ENCODE measurements around the gene EPHA8. TPM values are rescaled to one million over a fixed set of nuclear protein-coding genes. Genes with fewer than 3 reads are reported as not detected.

Gene EPHA8
- polyA plus RNA-seq, 1 of the 3 experiments (the other 2 are of a cell fraction): 0.02 TPM

DNA sequence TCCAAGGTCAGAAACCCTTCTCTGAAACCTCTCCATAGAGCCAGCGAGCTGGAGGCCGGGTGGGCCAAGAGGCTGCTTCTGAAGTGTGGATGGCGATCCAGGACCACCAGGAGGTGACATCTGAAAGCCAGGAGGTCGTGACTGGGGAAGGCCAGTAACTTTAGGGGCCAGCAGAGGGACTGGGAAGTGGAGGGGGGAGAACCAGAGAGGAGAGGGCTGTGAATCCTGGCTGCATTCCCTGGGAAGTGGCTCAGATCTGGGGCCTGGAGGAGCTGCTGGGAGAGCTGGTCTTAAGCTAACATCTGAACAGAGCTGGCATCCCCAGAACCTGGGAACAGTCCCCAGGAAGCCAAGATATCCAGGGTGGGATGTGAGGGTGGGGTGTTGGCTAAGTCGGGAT, 11.3 kb upstream of the EPHA8 start:
- Histone ChIP-seq H3K9me3 (no peaks in the 10 kb centered on the region), H3K27me3 (ENCODE audit: insufficient read depth) (no peaks in the 10 kb centered on the region; the same call in 1 of the 2 replicates), H3K4me1 (ENCODE audit: control insufficient read depth in 1 of 2, insufficient read depth in 2 of 2, low read depth in 1 of 2, low read length in 1 of 2) (peaks cover 0 to 38% of the 10 kb centered on the region in 2 experiments; a peak in 1 of 4 replicates), H4K20me1 (ENCODE audit: insufficient read depth) (no peaks in the 10 kb centered on the region), H3K4me3 (ENCODE audit: low read depth in 2 of 2, low read length in 1 of 2) (no peak overlapping the region), H3K79me2 (ENCODE audit: insufficient read depth) (no peaks in the 10 kb centered on the region), H3K27ac (ENCODE audit: low read depth in 2 of 2, low read length in 1 of 2) (no peak overlapping the region), H3K36me3 (replicated peaks in 1 of 2; ENCODE audit: control insufficient read depth in 1 of 2, insufficient read depth in 2 of 2, low read length in 1 of 2) (no peaks in the 10 kb centered on the region), H3K4me2 (no peak overlapping the region), H3K9ac (no peak overlapping the region), H3K9me2 (no peaks in the 10 kb centered on the region), H3F3A (replicated peaks; ENCODE audit: insufficient read depth) (no peaks in the 10 kb centered on the region), H2AFZ (ENCODE audit: low read depth) (no peak overlapping the region)
- TF ChIP-seq FOSL2 (IDR thresholded peaks at IDR 0.05; ENCODE audit: borderline replicate concordance, low read depth): no peak
- TF ChIP-seq POLR2AphosphoS5 (IDR thresholded peaks at IDR 0.05; ENCODE audit: low read depth, low read length): no peak
- no peak for TF ChIP-seq CHD2 (IDR thresholded peaks at IDR 0.05; ENCODE audit: low read length, partially characterized antibody)
- TF ChIP-seq FOXM1 (IDR thresholded peaks at IDR 0.05; ENCODE audit: low read depth): no peak
- TF ChIP-seq TCF12 (IDR thresholded peaks at IDR 0.05): no peak
- no peak for TF ChIP-seq EZH2phosphoT487 (IDR thresholded peaks at IDR 0.05; ENCODE audit: borderline replicate concordance, low read depth)
- TF ChIP-seq, protein P1, sequence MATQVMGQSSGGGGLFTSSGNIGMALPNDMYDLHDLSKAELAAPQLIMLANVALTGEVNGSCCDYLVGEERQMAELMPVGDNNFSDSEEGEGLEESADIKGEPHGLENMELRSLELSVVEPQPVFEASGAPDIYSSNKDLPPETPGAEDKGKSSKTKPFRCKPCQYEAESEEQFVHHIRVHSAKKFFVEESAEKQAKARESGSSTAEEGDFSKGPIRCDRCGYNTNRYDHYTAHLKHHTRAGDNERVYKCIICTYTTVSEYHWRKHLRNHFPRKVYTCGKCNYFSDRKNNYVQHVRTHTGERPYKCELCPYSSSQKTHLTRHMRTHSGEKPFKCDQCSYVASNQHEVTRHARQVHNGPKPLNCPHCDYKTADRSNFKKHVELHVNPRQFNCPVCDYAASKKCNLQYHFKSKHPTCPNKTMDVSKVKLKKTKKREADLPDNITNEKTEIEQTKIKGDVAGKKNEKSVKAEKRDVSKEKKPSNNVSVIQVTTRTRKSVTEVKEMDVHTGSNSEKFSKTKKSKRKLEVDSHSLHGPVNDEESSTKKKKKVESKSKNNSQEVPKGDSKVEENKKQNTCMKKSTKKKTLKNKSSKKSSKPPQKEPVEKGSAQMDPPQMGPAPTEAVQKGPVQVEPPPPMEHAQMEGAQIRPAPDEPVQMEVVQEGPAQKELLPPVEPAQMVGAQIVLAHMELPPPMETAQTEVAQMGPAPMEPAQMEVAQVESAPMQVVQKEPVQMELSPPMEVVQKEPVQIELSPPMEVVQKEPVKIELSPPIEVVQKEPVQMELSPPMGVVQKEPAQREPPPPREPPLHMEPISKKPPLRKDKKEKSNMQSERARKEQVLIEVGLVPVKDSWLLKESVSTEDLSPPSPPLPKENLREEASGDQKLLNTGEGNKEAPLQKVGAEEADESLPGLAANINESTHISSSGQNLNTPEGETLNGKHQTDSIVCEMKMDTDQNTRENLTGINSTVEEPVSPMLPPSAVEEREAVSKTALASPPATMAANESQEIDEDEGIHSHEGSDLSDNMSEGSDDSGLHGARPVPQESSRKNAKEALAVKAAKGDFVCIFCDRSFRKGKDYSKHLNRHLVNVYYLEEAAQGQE (IDR thresholded peaks at IDR 0.05; ENCODE audit: low read depth, low read length): no peak
- TF ChIP-seq, protein P2, sequence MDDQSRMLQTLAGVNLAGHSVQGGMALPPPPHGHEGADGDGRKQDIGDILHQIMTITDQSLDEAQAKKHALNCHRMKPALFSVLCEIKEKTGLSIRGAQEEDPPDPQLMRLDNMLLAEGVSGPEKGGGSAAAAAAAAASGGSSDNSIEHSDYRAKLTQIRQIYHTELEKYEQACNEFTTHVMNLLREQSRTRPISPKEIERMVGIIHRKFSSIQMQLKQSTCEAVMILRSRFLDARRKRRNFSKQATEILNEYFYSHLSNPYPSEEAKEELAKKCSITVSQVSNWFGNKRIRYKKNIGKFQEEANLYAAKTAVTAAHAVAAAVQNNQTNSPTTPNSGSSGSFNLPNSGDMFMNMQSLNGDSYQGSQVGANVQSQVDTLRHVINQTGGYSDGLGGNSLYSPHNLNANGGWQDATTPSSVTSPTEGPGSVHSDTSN (IDR thresholded peaks at IDR 0.05): no peak
- no peak for TF ChIP-seq NFIC (IDR thresholded peaks at IDR 0.05; ENCODE audit: borderline replicate concordance)
- TF ChIP-seq, protein P3, sequence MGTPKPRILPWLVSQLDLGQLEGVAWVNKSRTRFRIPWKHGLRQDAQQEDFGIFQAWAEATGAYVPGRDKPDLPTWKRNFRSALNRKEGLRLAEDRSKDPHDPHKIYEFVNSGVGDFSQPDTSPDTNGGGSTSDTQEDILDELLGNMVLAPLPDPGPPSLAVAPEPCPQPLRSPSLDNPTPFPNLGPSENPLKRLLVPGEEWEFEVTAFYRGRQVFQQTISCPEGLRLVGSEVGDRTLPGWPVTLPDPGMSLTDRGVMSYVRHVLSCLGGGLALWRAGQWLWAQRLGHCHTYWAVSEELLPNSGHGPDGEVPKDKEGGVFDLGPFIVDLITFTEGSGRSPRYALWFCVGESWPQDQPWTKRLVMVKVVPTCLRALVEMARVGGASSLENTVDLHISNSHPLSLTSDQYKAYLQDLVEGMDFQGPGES (IDR thresholded peaks at IDR 0.05; ENCODE audit: low read depth, low read length): no peak
- TF ChIP-seq, protein P4, sequence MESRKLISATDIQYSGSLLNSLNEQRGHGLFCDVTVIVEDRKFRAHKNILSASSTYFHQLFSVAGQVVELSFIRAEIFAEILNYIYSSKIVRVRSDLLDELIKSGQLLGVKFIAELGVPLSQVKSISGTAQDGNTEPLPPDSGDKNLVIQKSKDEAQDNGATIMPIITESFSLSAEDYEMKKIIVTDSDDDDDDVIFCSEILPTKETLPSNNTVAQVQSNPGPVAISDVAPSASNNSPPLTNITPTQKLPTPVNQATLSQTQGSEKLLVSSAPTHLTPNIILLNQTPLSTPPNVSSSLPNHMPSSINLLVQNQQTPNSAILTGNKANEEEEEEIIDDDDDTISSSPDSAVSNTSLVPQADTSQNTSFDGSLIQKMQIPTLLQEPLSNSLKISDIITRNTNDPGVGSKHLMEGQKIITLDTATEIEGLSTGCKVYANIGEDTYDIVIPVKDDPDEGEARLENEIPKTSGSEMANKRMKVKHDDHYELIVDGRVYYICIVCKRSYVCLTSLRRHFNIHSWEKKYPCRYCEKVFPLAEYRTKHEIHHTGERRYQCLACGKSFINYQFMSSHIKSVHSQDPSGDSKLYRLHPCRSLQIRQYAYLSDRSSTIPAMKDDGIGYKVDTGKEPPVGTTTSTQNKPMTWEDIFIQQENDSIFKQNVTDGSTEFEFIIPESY (IDR thresholded peaks at IDR 0.05; ENCODE audit: borderline replicate concordance, low read depth): no peak
- TF ChIP-seq EP300 (IDR thresholded peaks at IDR 0.05; ENCODE audit: borderline replicate concordance in 1 of 2, low read depth in 1 of 2, low read length in 1 of 2): no peak
- CTCF ChIA-PET: interaction anchor here (2.2 kb wide), 1 partner anchor 24 kb away, joined by 8 read pairs; no protein-coding TSS in a partner anchor
- 44% methylated on average over 5 of the region's 5 CpGs for WGBS (ENCODE audit: low lambda C conversion rate)
- POLR2A ChIA-PET: no interaction called here
- no peak for DNase-seq

Measured in SK-N-SH (cell line).